ENCODE data around the gene CLCA1. TPM values are rescaled to one million over a fixed set of nuclear protein-coding genes. Genes with fewer than 3 reads are reported as not detected.
A peak's percentile ranks its signal among the peaks of the same experiment; 100 is the strongest.

The CLCA1 gene
- total RNA-seq, 1 donor from 2014 or later, result 0.05 TPM

DNA sequence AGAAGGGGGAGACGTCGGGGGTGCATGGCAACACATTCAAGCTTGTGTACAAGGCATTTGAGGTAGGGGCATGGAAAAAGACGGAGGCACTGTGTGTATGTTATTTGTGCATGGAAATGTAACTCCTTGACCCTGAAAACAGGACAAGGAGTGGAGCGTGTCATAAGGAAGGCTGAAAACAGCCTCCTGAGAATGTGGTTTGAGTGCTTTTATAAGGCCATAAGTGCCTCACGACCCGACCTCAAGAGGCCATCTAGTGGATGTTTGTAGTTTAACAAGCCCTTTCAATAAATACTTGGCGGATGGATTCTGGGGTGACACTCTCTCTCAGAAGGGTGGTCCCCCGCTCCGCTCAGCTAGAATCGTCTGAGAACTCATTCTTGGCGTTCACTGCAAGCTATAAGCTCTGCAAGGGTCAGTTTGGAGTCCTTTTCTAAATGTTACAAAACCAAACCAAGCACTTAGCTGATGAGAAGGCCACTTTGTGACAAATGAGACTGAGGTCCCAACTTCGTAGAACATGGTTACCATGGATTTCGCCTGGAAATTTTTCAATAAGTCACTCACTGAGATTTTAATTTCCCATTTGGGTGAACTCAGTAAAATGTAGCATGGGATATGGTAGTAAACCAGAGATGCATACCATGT lies 39.3 kb downstream of the CLCA1 start:
- no peak for DNase-seq
- intact Hi-C loops (cut with micrococcal nuclease), result no loop called here
- H3K4me1 ChIP-seq, result peaks cover 25% of the 10 kb centered on the region
- H3K27me3 ChIP-seq (ENCODE audit: low read depth), result no peaks in the 10 kb centered on the region
- H3K36me3 ChIP-seq, result no peaks in the 10 kb centered on the region
- H3K9me3 ChIP-seq (replicated peaks), result no peaks in the 10 kb centered on the region
- H3K27ac ChIP-seq (replicated peaks), result no peak overlapping the region
- TF ChIP-seq, protein P1, sequence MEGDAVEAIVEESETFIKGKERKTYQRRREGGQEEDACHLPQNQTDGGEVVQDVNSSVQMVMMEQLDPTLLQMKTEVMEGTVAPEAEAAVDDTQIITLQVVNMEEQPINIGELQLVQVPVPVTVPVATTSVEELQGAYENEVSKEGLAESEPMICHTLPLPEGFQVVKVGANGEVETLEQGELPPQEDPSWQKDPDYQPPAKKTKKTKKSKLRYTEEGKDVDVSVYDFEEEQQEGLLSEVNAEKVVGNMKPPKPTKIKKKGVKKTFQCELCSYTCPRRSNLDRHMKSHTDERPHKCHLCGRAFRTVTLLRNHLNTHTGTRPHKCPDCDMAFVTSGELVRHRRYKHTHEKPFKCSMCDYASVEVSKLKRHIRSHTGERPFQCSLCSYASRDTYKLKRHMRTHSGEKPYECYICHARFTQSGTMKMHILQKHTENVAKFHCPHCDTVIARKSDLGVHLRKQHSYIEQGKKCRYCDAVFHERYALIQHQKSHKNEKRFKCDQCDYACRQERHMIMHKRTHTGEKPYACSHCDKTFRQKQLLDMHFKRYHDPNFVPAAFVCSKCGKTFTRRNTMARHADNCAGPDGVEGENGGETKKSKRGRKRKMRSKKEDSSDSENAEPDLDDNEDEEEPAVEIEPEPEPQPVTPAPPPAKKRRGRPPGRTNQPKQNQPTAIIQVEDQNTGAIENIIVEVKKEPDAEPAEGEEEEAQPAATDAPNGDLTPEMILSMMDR (IDR thresholded peaks at IDR 0.05; ENCODE audit: borderline replicate concordance), result peak; percentile 67
- H3K4me3 ChIP-seq, result no peak overlapping the region

DNA sequence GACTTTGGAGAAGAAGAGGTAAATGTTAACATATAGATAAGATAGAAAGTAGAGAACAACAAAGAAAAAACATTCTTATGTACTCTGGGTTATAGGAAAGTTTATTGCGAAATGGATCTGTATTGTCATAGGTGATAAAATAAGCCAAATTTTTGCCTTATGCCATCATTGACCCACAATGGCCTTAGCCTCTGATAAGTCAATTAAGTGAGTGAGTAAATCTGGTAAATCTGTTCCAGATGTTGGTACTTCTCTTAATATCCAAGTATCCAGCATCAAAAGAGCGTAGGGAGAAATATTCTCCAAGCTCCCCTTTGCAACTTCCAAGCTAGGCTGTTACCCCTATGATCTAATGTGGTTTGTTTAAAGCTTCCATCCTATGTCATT lies 39.8 kb downstream of the CLCA1 start:
- TF ChIP-seq, protein P1 (IDR thresholded peaks at IDR 0.05; ENCODE audit: borderline replicate concordance), result no peak
- no peak for DNase-seq
- Histone ChIP-seq H3K4me1 (peaks cover 20% of the 10 kb centered on the region), H3K27me3 (ENCODE audit: low read depth) (no peaks in the 10 kb centered on the region), H3K36me3 (no peaks in the 10 kb centered on the region), H3K27ac (replicated peaks) (no peak overlapping the region), H3K9me3 (replicated peaks) (no peaks in the 10 kb centered on the region), H3K4me3 (no peak overlapping the region)
- intact Hi-C loops (cut with micrococcal nuclease), result no loop called here

DNA sequence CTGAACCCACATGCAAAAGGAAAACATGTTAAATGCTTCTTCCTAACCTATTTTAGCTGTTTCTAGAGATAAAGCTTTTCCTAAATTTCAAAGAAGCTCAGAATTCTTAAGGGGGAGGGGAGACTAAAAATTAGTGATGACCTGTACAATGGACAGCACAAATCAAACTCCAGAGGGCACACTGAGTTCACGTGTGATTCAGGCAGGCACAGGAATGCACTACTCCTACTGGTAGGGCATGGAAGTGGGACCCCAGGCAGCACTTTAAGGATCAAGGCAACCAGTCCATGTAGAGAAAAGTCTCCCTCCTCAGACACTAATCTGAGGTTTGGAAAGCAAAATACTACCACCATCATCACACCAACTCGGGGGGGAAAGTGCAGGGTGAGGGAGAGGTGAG lies 46.9 kb downstream of the CLCA1 start:
- Histone ChIP-seq H3K27ac (replicated peaks) (no peak overlapping the region), H3K9me3 (replicated peaks) (no peaks in the 10 kb centered on the region), H3K36me3 (no peaks in the 10 kb centered on the region), H3K4me3 (no peak overlapping the region), H3K4me1 (no peaks in the 10 kb centered on the region), H3K27me3 (ENCODE audit: low read depth) (no peaks in the 10 kb centered on the region)
- TF ChIP-seq, protein P1 (IDR thresholded peaks at IDR 0.05; ENCODE audit: borderline replicate concordance), result peak; percentile 38
- no peak for DNase-seq
- intact Hi-C loops (cut with micrococcal nuclease), result no loop called here

DNA sequence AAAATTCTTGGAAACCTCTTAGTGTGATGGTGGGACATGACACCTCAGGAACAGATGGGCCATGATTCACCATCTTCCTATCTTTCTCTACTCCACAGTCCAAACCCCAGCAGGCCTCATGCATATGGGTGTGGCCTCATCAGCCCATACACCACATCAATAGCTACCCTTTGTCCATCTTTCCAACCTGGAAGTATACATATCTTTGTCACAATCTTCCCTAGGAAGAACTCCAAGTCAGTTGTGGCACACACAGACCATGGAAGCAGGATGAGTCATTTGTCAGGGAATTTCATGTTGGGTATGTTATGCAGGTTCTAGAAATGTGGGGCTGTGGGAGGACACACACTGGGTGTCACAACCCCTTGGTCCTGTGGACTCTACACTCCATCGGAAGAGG lies 47.6 kb downstream of the CLCA1 start:
- H3K27ac ChIP-seq (replicated peaks), result no peak overlapping the region
- no peaks in the 10 kb centered on the region for H3K9me3 ChIP-seq (replicated peaks)
- TF ChIP-seq, protein P1 (IDR thresholded peaks at IDR 0.05; ENCODE audit: borderline replicate concordance), result no peak
- no peaks in the 10 kb centered on the region for H3K27me3 ChIP-seq (ENCODE audit: low read depth)
- no peak for DNase-seq
- intact Hi-C loops (cut with micrococcal nuclease), result no loop called here
- H3K4me3 ChIP-seq, result no peak overlapping the region
- H3K36me3 ChIP-seq, result no peaks in the 10 kb centered on the region
- H3K4me1 ChIP-seq, result no peaks in the 10 kb centered on the region

DNA sequence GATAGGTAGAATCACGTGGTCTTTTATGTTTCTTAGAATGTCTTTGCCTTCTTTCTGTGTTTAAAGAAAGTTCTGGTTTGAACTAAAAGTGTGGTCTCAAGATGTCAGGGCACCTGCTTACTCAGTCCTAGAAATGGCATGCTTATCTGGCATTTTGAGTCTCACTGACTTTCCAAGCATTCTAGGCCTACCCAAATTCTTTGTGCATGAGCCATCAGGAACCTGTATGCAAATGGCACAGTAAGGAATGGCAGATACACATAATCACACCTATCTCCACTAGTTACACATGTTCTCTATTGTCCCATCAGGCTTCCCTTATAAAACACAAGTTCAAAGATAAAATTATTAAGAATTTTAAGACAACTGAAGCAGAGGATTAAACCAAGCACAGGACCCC lies 48.6 kb downstream of the CLCA1 start:
- no peaks in the 10 kb centered on the region for H3K4me1 ChIP-seq
- intact Hi-C loops (cut with micrococcal nuclease), result no loop called here

More for the DNA sequence above, 48.6 kb downstream of the CLCA1 start:
- DNase-seq, result no peak
- Histone ChIP-seq H3K27me3 (ENCODE audit: low read depth) (no peaks in the 10 kb centered on the region), H3K27ac (replicated peaks) (no peak overlapping the region), H3K4me3 (no peak overlapping the region), H3K36me3 (no peaks in the 10 kb centered on the region), H3K9me3 (replicated peaks) (no peaks in the 10 kb centered on the region)
- TF ChIP-seq, protein P1 (IDR thresholded peaks at IDR 0.05; ENCODE audit: borderline replicate concordance), result no peak

Measured in left ventricle myocardium inferior (tissue), 1 donor.